Measurements from ENCODE around the gene DYNC1LI1. TPM values are rescaled to one million over a fixed set of nuclear protein-coding genes. Genes with fewer than 3 reads are reported as not detected.

Gene DYNC1LI1
- 31.8 and 78.8 TPM in 2 replicates for total RNA-seq (2011; cell fraction: chromatin; rRNA removed; ENCODE audit: low replicate concordance)
- total RNA-seq (2011; cell fraction: nucleolus; rRNA removed): 39.7 and 41.7 TPM in 2 replicates
- total RNA-seq (2011; cell fraction: nucleoplasm; rRNA removed): 50.8 and 61.4 TPM in 2 replicates
- total RNA-seq (2014; rRNA removed) (61.3 and 61.6 TPM in 2 replicates), total RNA-seq (2014; rRNA removed; fragmentation: Illumina TruSeq; extraction: Trizol) (78.1 and 101 TPM in 2 replicates), total RNA-seq (2015; rRNA removed; fragmentation: Illumina TruSeq; extraction: Trizol) (66.8 and 70.2 TPM in 2 replicates), total RNA-seq (2021) (61.8 and 63.0 TPM in 2 replicates), polyA plus RNA-seq (2011; rRNA removed) (42.5 and 85.4 TPM in 2 replicates), polyA plus RNA-seq (2014; fragmentation: Illumina TruSeq; extraction: Trizol) (60.7 and 66.9 TPM in 2 replicates), polyA plus RNA-seq (2014; fragmentation: Nextera tagmentation; extraction: Ambion mirVana) (10 to 100 TPM; 21.0 to 26.0 TPM), polyA plus RNA-seq (2014; rRNA removed) (54.8 and 59.5 TPM in 2 replicates), polyA minus RNA-seq (2011; rRNA and poly(A)+ RNA removed) (61.2 and 78.5 TPM in 2 replicates), Bru-seq, nascent RNA (percentile 85 among the genes with signal in this experiment), BruChase-seq, experiment 1, labeled RNA remaining after a 2-hour chase (percentile 89 among the genes with signal in this experiment), BruChase-seq, experiment 2, labeled RNA remaining after a 6-hour chase (percentile 89 among the genes with signal in this experiment)
- 18.3 and 20.7 TPM in 2 replicates for polyA plus RNA-seq (2011; cell fraction: cytosol; rRNA removed)
- polyA plus RNA-seq (2011; cell fraction: nucleus; rRNA removed): 15.0 and 15.5 TPM in 2 replicates
- 40.5 and 70.9 TPM in 2 replicates for polyA plus RNA-seq (2012)
- 19.2 and 34.3 TPM in 2 replicates for polyA minus RNA-seq (2011; cell fraction: cytosol; rRNA and poly(A)+ RNA removed)
- 39.3 and 54.0 TPM in 2 replicates for polyA minus RNA-seq (2011; cell fraction: nucleus; rRNA and poly(A)+ RNA removed)
- long read RNA-seq, experiment 1, transcript DYNC1LI1-201 (13 exons, 2,504 nt): major isoform, 189 of 240 reads
- long read RNA-seq, experiment 1, partial matches to known transcripts: 28 of 240 reads
- long read RNA-seq, experiment 1, other reads (novel, unspliced or antisense): 19 of 240 reads
- long read RNA-seq, experiment 2, transcript DYNC1LI1-201 (13 exons, 2,504 nt): major isoform, 48 of 137 reads
- long read RNA-seq, experiment 2, partial matches to known transcripts: 53 of 137 reads
- long read RNA-seq, experiment 2, other reads (novel, unspliced or antisense): 36 of 137 reads
- long read RNA-seq, experiment 3, transcript DYNC1LI1-207 (3 exons, 814 nt): minor isoform, 9 of 107 reads
- long read RNA-seq, experiment 3, transcript DYNC1LI1-201 (13 exons, 2,504 nt): major isoform, 68 of 107 reads
- long read RNA-seq, experiment 3, partial matches to known transcripts: 25 of 107 reads
- long read RNA-seq, experiment 3, other reads (novel, unspliced or antisense): 4 of 107 reads

DNA sequence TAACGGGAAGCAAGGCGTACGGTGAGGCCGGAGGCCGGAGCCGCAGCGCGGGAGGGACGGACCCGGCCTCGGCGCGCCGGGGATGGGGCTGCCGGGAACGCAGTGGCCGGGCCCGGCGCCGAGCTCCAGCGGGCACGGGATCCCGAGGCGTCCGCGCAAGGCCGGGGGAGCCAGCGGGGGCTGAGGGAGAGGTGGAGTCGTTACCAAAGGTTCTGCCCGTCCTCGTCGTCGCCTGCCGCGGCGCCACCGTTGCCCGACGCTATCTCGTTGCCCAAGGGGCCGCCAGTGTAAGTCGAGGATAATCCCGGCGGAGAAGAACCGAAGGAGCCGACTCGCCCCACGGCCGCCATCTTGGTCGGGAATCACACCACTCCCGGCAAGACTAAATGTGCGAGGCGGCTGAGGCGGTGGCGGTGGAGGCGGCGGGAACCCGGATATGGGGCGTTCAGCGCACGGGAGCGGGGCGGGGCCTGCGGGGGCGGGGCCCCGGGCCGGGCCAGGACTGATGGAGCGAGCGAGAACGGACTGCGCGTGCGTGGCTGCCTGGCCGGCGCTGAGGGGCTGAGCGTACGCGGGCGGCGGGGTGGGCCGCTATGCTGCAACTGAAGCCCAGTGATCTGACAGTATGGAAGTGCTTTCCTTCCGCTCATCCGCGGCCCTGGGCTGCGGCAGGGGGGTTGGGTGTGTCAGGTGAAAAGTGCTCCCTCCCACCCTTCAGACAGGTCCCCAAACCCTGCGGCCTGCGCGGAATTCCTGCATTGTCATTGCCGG, at the start of gene DYNC1LI1:
Gene DYNC1LI1 (minus strand): TSS at position 438 of the 771 bp plus-strand sequence. CDS start 88 bp downstream, at position 350.
- Histone ChIP-seq H3K27me3 (ENCODE audit: control insufficient read depth in 2 of 2, insufficient read depth in 2 of 2, low read length in 2 of 2) (no peaks in the 10 kb centered on the region), H3K9me3 (replicated peaks; ENCODE audit: control insufficient read depth, insufficient read depth, low read depth, low read length) (no peaks in the 10 kb centered on the region), H3K36me3 (ENCODE audit: control insufficient read depth, insufficient read depth, low read length) (peaks cover 17% of the 10 kb centered on the region), H3K79me2 (ENCODE audit: control insufficient read depth, insufficient read depth, low read length) (peaks cover 54% of the 10 kb centered on the region), H4K20me1 (replicated peaks; ENCODE audit: control insufficient read depth, insufficient read depth, low read length) (peaks cover 6% of the 10 kb centered on the region; the same call in 1 of the 2 replicates), H3K4me3 (peak within 1 kb of the TSS; percentile 72), H3K9ac (ENCODE audit: insufficient read depth in 1 of 2, low read depth in 2 of 2, low read length in 2 of 2) (peak within 1 kb of the TSS; percentile 82 to 100), H3K9me1 (ENCODE audit: control insufficient read depth, insufficient read depth, low read length) (no peaks in the 10 kb centered on the region), H3K27ac (ENCODE audit: extremely low read depth, low read depth, low read length) (peak within 1 kb of the TSS; percentile 86), H3K4me2 (ENCODE audit: insufficient read depth, low read length) (peak within 1 kb of the TSS; percentile 84), H3K4me1 (replicated peaks in 1 of 2; ENCODE audit: control insufficient read depth in 2 of 2, insufficient read depth in 2 of 2, low read length in 2 of 2) (peaks cover 10 to 11% of the 10 kb centered on the region in 2 experiments; a peak in 3 of 5 replicates), H2AFZ (ENCODE audit: low read depth, low read length) (peak within 1 kb of the TSS; percentile 97)
- ChIA-PET POLR2A (interaction anchor here (0.6 to 1.9 kb wide), 10 partner anchors 9 to 134 kb away, joined by 3 to 10 read pairs (median 4); no protein-coding TSS in a partner anchor), CTCF (ENCODE audit: low intra/inter-chr PET ratio) (no interaction called here)
- ATAC-seq (peak; percentile 92), FAIRE-seq (peak; percentile 69), DNase-seq (ENCODE audit: extremely low read depth in 1 of 4, low spot score in 3 of 4) (peak; percentile 97 to 98 (median 98))
- WGBS (ENCODE audit: insufficient coverage, low coverage, missing lambda C conversion rate): under 1% methylated on average over 60 of the region's 89 CpGs
- in situ Hi-C loops (cut with MboI) (no loop called here), intact Hi-C loops (cut with micrococcal nuclease) (loop anchor here (1.0 to 2.0 kb wide), 2 partner anchors 26 to 68 kb away; partner anchors contain the start of gene CMTM6)
- BruUV-seq (replicated peaks): TSS peak; percentile 56
- TF ChIP-seq, protein P1, sequence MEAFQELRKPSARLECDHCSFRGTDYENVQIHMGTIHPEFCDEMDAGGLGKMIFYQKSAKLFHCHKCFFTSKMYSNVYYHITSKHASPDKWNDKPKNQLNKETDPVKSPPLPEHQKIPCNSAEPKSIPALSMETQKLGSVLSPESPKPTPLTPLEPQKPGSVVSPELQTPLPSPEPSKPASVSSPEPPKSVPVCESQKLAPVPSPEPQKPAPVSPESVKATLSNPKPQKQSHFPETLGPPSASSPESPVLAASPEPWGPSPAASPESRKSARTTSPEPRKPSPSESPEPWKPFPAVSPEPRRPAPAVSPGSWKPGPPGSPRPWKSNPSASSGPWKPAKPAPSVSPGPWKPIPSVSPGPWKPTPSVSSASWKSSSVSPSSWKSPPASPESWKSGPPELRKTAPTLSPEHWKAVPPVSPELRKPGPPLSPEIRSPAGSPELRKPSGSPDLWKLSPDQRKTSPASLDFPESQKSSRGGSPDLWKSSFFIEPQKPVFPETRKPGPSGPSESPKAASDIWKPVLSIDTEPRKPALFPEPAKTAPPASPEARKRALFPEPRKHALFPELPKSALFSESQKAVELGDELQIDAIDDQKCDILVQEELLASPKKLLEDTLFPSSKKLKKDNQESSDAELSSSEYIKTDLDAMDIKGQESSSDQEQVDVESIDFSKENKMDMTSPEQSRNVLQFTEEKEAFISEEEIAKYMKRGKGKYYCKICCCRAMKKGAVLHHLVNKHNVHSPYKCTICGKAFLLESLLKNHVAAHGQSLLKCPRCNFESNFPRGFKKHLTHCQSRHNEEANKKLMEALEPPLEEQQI (IDR thresholded peaks at IDR 0.05): no peak; the same call in 1 of the 2 replicates
- TF ChIP-seq PCBP1 (IDR thresholded peaks at IDR 0.05; ENCODE audit: low read depth, low read length, poor library complexity, severe bottlenecking) (peak; percentile 42), ZNF583 (CRISPR knock-in tag; IDR thresholded peaks at IDR 0.05) (peak; percentile 54; the same call in 1 of the 2 replicates), FOXP1 (CRISPR knock-in tag; IDR thresholded peaks at IDR 0.05) (peak; percentile 82; the same call in 1 of the 2 replicates), DDX20 (tag; IDR thresholded peaks at IDR 0.05; ENCODE audit: low read depth) (no peak), ZBED1 (IDR thresholded peaks at IDR 0.05) (no peak; the same call in none of the 2 replicates), HDAC1 (IDR thresholded peaks at IDR 0.05) (peak in 1 of 2 experiments; percentile 69; a peak in 1 of 4 replicates)
- TF ChIP-seq, protein P2, sequence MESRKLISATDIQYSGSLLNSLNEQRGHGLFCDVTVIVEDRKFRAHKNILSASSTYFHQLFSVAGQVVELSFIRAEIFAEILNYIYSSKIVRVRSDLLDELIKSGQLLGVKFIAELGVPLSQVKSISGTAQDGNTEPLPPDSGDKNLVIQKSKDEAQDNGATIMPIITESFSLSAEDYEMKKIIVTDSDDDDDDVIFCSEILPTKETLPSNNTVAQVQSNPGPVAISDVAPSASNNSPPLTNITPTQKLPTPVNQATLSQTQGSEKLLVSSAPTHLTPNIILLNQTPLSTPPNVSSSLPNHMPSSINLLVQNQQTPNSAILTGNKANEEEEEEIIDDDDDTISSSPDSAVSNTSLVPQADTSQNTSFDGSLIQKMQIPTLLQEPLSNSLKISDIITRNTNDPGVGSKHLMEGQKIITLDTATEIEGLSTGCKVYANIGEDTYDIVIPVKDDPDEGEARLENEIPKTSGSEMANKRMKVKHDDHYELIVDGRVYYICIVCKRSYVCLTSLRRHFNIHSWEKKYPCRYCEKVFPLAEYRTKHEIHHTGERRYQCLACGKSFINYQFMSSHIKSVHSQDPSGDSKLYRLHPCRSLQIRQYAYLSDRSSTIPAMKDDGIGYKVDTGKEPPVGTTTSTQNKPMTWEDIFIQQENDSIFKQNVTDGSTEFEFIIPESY (CRISPR knock-in tag; IDR thresholded peaks at IDR 0.05): 0 out of 2 replicates have a peak, but pooled peaks have one; percentile 11

Measured in K562 (cell line).